ENCODE measurements around the gene NLRX1. TPM values are rescaled to one million over a fixed set of nuclear protein-coding genes. Genes with fewer than 3 reads are reported as not detected.
"Not testable (repeated sequence)": the region's sequence is repeated elsewhere in the genome, so short reads cannot be mapped to it uniquely, and the experiment has no call there.

NLRX1 gene
- total RNA-seq, 1 experiment from 2014 or later: 15.0 TPM

DNA sequence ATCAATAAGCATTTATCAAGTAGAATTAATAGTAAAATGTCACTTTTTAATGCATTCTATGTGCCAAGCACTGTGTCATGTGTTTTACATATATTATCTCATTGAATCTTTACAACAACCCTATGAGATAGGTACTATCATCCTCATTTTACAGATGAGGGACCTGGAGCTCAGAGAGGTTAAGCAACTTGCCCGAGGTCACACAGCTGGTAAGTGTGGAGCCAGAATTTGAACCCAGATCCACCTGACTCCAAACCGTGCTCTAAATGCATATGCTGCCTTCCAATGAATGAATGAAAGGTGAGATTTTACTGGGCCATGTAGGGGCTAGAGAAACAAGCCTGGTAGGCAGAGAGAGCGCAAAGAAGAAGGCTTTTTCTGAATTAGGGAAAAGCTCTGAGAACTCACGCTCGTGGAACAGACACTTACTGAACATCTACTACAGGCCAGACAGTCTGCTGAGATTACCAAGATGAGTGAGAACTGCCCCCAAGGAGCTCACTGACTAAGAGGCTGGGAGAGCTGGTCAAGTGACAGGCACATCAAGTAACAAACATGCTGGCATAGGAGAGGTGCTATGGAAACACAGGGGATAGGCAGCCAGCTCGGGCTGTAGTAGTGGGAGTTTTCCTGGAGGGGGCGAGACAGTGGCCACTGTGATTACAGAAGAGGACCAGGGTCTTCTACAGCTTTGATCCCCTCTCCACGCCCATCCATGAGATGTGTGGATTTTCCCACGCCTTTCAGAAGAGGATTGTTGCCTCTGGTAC, 15.3 kb upstream of the NLRX1 start:
- no peak for DNase-seq (ENCODE audit: low spot score)

DNA sequence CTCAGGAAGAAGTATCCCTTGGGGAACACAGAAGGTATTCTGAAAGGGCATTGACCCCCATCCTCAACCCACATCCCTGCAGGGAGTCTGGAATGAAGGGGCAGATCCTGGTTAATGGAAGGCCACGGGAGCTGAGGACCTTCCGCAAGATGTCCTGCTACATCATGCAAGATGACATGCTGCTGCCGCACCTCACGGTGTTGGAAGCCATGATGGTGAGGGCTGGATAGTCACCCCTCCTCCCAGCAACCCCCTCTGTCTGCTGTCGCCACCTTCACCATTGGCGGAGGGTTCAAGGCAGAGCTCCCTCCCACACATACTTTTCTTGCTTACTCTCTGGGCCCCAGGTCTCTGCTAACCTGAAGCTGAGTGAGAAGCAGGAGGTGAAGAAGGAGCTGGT, 14.3 kb upstream of the NLRX1 start:
- DNase-seq (ENCODE audit: low spot score): no peak

DNA sequence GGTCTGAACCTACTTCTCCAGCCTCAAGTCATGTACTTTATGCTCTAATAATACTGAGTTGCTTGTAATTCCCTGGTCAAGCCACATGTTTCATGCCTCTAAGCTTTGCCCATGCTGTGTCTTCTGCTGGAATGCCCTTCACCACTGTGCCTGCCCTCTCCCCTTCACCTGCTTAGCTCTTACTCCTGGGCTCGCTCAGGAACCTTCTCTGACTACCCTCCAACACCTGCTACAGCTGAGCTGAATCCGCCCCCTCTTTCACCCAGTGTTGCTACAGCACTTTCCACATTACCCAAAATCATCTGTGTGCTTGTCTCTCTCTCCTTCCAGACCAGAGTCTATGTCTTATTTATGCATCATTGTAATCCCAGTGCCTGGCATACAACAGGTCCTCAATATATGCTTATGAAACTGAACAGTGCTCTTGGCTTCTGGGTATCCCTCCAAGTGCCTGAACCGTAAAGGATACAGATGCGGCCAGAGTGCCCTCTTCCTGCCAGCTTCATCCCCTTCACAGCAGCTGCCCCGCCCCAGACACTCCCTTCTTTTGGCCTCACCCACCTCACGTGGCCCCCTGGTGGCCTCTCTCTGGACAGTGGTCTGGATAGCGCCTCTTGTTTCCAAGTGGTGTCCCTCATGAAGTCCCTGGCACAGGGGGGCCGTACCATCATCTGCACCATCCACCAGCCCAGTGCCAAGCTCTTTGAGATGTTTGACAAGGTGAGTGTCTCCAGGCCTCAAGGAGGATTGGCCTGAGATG, 12.6 kb upstream of the NLRX1 start:
- DNase-seq (ENCODE audit: low spot score): peak; percentile 12

DNA sequence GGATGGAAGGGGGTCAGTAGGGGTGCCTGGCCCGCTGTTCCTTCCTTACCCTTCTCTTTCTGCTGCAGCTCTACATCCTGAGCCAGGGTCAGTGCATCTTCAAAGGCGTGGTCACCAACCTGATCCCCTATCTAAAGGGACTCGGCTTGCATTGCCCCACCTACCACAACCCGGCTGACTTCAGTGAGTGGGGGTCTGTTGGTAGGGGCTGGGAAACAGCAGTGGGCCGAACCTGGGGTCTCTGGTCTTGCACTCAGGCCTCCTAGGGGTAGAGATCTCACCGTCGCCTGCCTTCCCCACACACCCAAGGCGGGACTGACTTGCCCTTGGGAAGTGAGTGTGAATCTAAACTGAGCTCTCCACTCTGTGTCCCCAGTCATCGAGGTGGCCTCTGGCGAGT, 12.0 kb upstream of the NLRX1 start:
- DNase-seq (ENCODE audit: low spot score): no peak

DNA sequence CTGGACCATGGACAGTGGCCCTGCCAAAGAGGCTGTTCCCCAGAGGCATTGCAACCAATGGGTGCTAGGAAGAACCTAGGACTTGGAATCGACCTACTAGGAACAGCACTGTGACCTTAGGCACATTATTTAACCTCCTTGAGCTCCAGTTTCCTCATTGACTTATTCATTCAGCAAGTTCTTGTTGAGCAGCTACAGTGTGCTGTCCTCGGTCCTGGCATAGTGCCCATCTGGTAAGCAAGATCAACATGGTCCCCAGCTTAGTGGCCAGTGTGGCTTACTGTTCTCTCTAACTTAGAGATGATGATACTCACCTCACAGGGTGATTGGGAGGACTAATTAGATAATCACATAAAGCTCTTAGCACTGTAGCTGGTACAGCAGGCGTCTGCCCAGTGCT, 11.5 kb upstream of the NLRX1 start:
- no peak for DNase-seq (ENCODE audit: low spot score)

DNA sequence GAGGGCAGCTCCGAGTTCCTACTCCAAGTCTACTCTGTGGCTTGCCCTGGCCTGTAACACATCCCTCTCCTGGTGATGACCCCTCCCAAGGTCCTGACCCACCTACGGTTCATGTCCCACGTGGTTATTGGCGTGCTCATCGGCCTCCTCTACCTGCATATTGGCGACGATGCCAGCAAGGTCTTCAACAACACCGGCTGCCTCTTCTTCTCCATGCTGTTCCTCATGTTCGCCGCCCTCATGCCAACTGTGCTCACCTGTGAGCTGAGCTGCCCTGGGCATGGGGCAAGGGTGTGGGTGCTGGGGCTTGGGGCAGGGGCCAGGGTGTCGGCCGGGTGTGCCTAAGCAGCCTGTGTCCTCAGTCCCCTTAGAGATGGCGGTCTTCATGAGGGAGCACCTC, 10.1 kb upstream of the NLRX1 start:
- DNase-seq (ENCODE audit: low spot score): no peak

DNA sequence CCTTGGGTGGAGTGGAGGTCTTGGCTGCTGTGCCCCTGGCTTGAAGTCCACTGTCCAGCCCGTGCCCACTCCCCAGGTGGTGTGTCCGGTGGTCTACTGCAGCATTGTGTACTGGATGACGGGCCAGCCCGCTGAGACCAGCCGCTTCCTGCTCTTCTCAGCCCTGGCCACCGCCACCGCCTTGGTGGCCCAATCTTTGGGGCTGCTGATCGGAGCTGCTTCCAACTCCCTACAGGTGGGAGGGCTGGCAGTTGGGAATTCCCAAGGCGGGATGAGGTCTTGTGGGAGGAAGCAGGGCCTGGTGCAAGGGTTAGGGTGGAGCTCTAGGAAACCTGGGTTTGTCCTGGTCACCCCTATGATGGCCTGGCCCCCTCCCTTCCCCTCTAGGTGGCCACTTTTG, 8.4 kb upstream of the NLRX1 start:
- no peak for DNase-seq (ENCODE audit: low spot score)

DNA sequence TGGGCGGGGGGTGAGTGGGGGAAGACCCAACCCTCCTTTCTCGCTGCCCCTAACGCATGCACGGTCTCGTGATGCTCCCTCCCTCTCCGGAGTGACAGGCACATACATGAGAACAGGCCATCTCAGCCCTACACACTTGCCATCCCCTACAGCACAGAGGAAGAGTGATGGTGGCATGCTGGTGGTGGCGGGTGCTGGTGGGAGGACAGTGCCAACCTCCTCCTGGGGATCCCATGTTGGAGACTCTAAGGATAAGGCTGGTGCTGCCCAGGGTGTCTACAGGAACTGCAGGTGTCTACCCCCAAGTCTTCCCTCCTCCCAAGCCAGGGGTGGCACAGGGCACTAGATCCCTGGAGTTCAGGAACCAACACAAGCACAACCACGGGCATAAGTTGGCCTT, 6.7 kb upstream of the NLRX1 start:
- no peak for DNase-seq (ENCODE audit: low spot score)

DNA sequence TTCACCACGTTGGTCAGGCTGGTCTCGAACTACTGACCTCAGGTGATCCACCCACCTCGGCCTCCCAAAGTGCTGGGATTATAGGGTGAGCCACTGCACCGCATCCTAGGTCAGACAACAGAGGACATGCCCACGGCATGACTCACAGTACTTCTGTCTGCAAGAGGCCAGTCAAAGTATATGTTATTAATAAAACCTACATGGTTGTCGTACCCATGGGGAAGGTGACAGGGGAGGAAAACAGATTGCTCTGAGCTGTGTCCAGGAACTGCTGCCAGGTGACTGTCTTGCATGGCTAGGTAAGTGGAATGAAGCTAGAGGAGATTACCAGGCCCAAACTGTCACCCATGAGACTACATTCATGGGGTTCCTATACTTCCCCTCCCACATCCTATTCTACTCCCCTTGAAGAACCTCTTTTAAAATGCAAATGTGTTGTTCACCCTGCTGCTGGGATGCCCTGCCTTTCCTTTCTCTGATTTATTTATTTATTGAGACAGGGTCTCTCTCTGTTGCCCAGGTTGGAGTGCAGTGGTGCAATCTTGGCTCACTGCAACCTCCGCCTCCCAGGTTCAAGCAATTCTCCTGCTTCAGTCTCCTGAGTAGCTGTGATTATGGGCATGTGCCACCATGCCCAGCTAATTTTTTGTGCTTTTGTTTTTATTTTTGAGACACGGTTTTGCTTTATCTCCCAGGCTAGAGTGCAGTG, 2.0 kb upstream of the NLRX1 start:
- peak; percentile 60 for DNase-seq (ENCODE audit: low spot score)

DNA sequence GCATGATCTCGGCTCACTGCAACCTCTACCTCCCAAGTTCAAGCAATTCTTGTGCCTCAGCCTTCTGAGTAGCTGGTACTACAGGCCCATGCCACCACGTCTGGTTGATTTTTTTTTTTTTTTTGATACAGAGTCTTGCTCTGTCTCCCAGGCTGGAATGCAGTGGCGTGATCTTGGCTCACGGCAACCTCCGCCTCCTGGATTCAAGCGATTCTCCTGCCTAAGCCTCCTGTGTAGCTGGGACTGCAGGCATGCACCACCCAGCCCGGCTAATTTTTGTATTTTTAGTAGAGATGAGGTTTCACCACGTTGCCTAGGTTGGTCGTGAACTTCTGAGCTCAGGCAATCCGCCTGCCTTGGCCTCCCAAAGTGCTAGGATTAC, 1.5 kb upstream of the NLRX1 start:
- not testable (repeated sequence) for DNase-seq (ENCODE audit: low spot score)

DNA sequence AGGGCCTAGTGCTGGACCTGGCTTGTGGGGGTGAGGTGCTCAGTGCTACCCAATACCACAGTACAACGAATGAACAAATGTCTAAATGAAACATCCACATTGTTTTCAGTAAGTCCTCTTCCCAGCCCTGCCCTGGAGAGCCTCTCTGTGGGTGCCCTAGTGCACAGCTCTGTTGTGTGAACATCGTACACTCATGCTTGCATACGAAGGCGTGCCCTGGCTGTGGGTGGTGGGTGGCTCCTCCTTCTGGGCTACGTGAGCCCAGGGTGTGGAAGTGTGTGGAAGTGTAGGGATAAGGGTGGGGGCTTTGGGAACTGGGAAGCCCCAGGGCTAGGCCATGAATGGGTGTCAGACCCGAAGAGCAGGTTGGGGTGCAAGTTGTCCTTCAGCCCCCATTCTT, 592 bp upstream of the NLRX1 start:
- DNase-seq (ENCODE audit: low spot score): no peak

DNA sequence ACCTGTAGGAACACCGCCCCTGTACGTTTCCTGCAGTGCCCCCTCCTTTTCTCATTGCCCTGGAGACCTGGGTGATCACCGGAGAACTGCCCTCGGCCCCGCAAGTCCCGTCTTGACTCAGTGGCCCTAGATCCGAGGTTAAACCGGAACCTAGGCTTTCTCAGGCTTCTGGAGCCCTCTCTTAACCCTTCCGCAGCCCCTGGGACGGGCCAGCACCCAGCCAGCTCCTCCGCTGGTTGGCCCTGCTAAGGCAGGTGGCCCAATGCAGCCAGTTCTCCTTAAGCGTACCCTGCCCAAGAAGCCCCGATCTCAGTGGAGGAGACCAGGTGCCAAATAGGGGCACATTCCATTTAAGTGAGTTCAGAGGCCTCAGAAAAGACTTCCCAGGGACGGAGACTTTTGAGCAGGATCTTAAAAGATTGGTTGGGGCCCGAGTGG, 776 bp downstream of the NLRX1 start:
- DNase-seq (ENCODE audit: low spot score): peak; percentile 9

DNA sequence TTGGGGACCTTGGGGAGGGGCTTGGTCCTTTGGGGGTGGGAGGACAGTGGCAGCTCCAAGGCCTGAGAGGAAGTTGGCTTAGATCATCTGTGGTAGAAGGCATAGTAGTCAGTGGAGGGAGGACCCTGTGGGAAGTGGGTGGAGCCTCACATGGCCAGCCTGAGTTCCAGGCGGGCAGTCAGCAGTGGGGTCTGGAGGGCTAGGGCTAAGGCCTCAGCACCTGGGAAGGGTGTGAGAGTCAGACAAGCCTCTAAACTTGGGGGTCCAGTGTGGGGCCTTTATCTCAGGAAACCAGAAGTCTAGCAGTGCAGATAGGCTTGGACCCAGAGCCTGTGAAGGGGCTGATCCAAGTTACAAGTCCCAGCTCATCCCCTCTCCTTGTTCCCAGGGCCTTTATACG, 4.0 kb downstream of the NLRX1 start:
- no peak for DNase-seq (ENCODE audit: low spot score)

DNA sequence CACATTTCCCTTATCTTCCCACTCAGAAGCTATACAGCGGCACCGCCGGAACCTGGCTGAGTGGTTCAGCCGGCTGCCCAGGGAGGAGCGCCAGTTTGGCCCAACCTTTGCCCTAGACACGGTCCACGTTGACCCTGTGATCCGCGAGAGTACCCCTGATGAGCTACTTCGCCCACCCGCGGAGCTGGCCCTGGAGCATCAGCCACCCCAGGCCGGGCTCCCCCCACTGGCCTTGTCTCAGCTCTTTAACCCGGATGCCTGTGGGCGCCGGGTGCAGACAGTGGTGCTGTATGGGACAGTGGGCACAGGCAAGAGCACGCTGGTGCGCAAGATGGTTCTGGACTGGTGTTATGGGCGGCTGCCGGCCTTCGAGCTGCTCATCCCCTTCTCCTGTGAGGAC, 4.9 kb downstream of the NLRX1 start:
- DNase-seq (ENCODE audit: low spot score): no peak

DNA sequence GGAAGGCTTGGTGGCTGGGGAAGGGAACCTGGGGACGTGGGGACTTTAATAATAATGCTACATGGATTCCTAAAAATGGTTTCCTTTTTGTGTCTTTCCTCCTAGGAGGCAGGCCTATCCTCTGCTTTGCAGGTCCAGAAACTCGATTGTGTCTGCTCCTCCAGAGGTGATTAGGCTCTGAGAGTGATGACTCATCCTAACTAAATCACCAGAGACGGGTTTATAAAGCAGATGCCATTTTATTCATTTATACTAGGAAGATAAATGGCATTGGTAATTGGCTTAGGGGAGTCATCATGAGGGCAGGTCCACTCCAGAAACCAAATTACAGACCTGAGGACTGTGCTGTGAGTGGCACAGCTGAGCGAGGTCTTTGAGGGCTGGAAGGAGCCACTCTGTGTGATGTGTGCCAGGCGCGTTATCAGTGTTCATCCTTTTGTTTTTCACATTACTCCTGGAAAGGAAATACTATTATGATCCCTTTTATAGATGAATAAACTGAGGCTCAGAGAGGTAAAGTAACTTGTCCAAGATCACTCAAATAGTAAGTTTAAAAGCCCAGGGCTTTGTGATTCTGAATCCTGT, 7.1 kb downstream of the NLRX1 start:
- peak; percentile 60 for DNase-seq (ENCODE audit: low spot score)

DNA sequence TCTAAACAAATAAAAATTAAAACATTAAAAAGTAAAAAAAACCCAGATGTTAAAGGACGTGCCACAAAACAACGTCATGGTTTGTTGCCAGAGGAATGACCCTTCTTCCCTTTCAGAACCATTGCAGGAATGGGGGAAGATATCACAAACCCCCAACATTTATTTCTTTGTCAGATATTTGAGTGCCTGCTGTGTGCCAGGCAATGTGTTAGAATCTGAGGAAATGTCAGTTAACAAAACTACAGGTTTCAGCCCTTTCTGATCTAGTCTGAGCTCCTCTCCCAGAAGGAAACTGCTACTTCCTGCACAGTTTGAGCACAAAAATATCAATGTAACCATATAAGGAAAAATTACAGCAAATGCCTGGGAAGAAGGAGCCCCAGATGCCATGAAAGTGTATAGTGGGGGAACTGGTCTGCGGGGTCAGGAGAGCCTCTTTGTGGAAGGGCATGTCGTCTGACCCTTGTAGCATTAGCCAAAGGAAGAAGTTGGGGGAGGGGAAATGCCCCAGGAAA, 9.7 kb downstream of the NLRX1 start:
- DNase-seq (ENCODE audit: low spot score): no peak

DNA sequence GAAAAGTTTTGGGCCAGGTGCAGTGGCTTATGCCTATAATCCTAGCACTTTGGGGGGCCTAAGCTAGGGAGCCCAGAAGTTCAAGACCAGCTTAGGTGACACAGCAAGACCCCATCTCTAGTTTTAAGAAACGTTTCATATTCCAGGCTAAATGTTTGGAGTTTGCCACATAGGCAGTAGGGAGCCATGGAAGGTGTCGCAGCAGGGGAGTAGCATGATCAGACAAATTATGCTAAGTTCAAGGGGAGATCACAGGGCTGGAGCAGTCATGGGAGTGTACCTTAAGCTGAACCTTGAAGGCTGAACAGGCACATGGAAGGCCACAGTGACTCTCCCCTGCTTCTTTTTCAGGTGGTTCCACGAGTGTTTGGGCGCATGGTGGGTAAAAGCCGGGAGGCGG, 10.8 kb downstream of the NLRX1 start:
- DNase-seq (ENCODE audit: low spot score): no peak

DNA sequence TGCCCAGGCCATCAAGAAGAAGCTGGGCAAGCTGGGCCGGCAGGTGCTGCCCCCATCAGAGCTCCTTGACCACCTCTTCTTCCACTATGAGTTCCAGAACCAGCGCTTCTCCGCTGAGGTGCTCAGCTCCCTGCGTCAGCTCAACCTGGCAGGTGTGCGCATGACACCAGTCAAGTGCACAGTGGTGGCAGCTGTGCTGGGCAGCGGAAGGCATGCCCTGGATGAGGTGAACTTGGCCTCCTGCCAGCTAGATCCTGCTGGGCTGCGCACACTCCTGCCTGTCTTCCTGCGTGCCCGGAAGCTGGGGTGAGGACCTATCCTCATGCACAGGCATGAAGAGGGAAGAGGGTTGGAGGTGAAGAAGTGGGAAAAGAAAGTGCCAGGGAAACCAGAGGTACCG, 11.5 kb downstream of the NLRX1 start:
- no peak for DNase-seq (ENCODE audit: low spot score)

DNA sequence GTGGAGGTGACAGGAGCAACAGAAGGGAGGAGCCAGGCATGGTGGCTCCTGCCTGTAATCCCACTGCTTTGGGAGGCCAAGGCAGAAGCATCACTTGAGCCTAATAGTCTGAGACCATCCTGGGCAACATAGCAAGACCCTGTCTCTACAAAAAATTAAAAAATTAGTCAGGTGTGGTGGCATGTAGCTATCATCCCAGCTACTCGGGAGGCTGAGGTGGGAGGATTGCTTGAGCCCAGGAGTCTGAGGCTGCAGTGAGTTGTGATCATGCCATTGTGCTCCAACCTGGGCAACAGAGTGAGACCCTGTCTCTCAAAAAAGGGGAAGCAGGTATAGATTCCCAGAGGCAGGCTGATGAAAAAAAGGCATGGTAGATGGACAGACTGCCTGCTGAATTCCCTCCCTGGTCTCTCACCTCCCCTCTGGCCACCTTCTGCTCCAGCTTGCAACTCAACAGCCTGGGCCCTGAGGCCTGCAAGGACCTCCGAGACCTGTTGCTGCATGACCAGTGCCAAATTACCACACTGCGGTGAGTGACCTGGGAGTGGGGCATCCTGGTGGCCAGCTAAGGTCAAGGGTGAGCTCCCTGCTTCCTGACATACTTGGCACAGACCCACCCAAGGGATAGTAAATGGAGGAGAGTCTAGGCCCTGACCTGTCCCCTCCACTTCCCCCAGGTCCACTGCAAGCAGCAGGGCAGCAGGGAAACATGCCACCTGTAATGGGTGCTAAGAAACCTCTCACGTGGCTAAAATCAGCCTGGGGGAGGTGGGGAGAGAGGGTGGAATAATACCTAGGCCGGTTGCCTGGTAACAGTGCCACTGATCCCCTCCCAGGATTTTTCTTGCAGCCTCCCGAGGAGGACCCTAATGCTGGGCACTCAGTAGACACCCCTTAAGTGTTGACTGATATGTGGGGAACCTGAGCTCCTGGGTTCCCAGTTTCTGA, 12.5 kb downstream of the NLRX1 start:
- no peak for DNase-seq (ENCODE audit: low spot score)

DNA sequence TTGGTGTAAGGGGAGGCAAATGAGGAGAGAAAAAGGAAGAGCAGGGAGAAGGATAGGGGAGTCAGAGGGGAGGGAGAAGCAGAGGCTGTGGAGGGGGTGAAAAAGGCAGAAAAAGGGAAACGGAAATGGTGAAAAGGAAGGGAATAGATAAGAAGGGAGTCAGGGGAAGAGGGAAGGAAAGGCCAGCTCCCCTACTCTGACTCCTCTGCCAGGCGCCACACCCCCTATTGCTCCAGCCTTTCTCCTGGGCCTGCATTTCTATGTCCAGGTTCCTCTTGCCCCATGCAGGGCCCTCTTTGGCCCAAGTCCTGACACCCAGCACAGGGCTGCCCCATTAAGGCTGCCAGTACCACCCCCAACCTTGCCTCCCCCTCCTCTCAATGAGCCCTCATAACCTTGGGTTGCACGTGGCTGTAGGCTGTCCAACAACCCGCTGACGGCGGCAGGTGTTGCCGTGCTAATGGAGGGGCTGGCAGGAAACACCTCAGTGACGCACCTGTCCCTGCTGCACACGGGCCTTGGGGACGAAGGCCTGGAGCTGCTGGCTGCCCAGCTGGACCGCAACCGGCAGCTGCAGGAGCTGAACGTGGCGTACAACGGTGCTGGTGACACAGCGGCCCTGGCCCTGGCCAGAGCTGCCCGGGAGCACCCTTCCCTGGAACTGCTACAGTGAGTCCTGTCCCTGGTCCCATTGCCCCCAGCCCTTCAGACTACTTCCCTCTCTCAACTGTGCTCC, 13.3 kb downstream of the NLRX1 start:
- no peak for DNase-seq (ENCODE audit: low spot score)
